K562 (cell line): ENCODE data around the gene ADGRE2. TPM values are rescaled to one million over a fixed set of nuclear protein-coding genes. Genes with fewer than 3 reads are reported as not detected.

Source experiments
- ATAC-seq: fragments of 200-7000 bp; cut with Tn5 transposase; 3 replicates; pipeline ENCODE4 v1.9.1; 2020; ENCODE audit warnings: moderate library complexity
- BruUV-seq: library from RNA; stranded (reverse); fragments of 400-500 nt; replicated peaks from 2 replicates; lab custom pipeline; 2021; lab: Mats Ljungman, UMichigan
- CTCF ChIA-PET: fragments of 300-600 bp; formaldehyde crosslinking; extraction: SDS; loops from one replicate; lab custom pipeline; 2021; ENCODE audit warnings: low intra/inter-chr PET ratio; lab: Yijun Ruan, JAX
- POLR2A ChIA-PET: fragments of 300-600, 350-650 bp; sonication (Branson Sonifier 250); formaldehyde crosslinking; extraction: SDS; loops from one replicate; lab custom pipeline; 2021; ENCODE audit warnings: antibody characterized with exemption, inconsistent platforms; lab: Yijun Ruan, JAX
- DNase-seq, 4 experiments: peaks; one replicate each; pipeline versions ENCODE4 v3.0.0 to v3.0.0-alpha.2; 2011 to 2018; ENCODE audit warnings: low spot score in 3 of 4, mixed read lengths in 3 of 4; ENCODE audit errors: extremely low read depth in 1 of 4
- FAIRE-seq: peaks from 2 replicates; lab custom pipeline; 2011; peaks lifted over from hg19 to GRCh38; lab: Jason Lieb, UNC
- H2AFZ ChIP-seq: 2 replicates; pipeline ENCODE4 v1.6.0; 2011; ENCODE audit warnings: low read depth, low read length, control low read depth, inconsistent platforms
- H3K27ac ChIP-seq: fragments of 200-600 bp; 3 replicates; pipeline ENCODE4 v1.8.0; 2011; ENCODE audit warnings: low read depth, mild to moderate bottlenecking, control low read depth, inconsistent platforms, low read length, moderate library complexity, mixed read lengths; ENCODE audit errors: extremely low read depth
- H3K27me3 ChIP-seq, 2 experiments: fragments of 300-600 bp in 1 of 2; 2 replicates in 1 of 2; 3 replicates in 1 of 2; pipeline versions ENCODE4 v1.6.0 to v1.8.0; 2011; ENCODE audit warnings: inconsistent platforms in 2 of 2, low read length in 2 of 2, mild to moderate bottlenecking in 1 of 2, mixed read lengths in 1 of 2, moderate library complexity in 1 of 2; ENCODE audit not compliant: control insufficient read depth in 2 of 2, insufficient read depth in 2 of 2
- H3K36me3 ChIP-seq: fragments of 300-600 bp; 3 replicates; pipeline ENCODE4 v1.8.0; 2011; ENCODE audit warnings: mild to moderate bottlenecking, low read length, inconsistent platforms; ENCODE audit not compliant: control insufficient read depth, insufficient read depth
- H3K4me1 ChIP-seq, 2 experiments: fragments of 200-600 bp in 1 of 2; replicated peaks in 1 of 2; 2 replicates in 1 of 2; 3 replicates in 1 of 2; pipeline versions ENCODE4 v1.5.1 to v1.8.0; 2011; ENCODE audit warnings: inconsistent platforms in 2 of 2, low read length in 2 of 2, mild to moderate bottlenecking in 1 of 2, mixed read lengths in 1 of 2, moderate library complexity in 1 of 2; ENCODE audit not compliant: control insufficient read depth in 2 of 2, insufficient read depth in 2 of 2
- H3K4me2 ChIP-seq: 2 replicates; pipeline ENCODE4 v1.6.1; 2011; ENCODE audit warnings: low read length, control low read depth, inconsistent platforms, mixed read lengths; ENCODE audit not compliant: insufficient read depth
- H3K4me3 ChIP-seq: fragments of 200-600 bp; sonication (generic), shearing (Covaris generic); 2 replicates; pipeline ENCODE4 v1.5.1; 2016; ENCODE audit warnings: control low read depth, inconsistent platforms
- H3K79me2 ChIP-seq: fragments of 200-600 bp; 3 replicates; pipeline ENCODE4 v1.8.0; 2011; ENCODE audit warnings: low read length, inconsistent platforms; ENCODE audit not compliant: control insufficient read depth, insufficient read depth
- H3K9ac ChIP-seq, 2 experiments: 2 replicates each; pipeline versions ENCODE4 v1.6.0 to v1.6.1; 2011; ENCODE audit warnings: low read depth in 2 of 2, low read length in 2 of 2, control low read depth in 1 of 2, inconsistent platforms in 1 of 2, mild to moderate bottlenecking in 1 of 2, mixed read lengths in 1 of 2; ENCODE audit not compliant: insufficient read depth in 1 of 2
- H3K9me1 ChIP-seq: one replicate; pipeline ENCODE4 v1.6.0; 2011; ENCODE audit warnings: inconsistent platforms, mild to moderate bottlenecking, low read length, moderate library complexity; ENCODE audit not compliant: control insufficient read depth, insufficient read depth
- H3K9me3 ChIP-seq: replicated peaks from 2 replicates; pipeline ENCODE4 v1.5.1; 2011; ENCODE audit warnings: low read depth, low read length, inconsistent platforms; ENCODE audit not compliant: control insufficient read depth, insufficient read depth
- H4K20me1 ChIP-seq: replicated peaks from 2 replicates; pipeline ENCODE4 v1.6.1; 2011; ENCODE audit warnings: low read length, inconsistent platforms, mixed read lengths; ENCODE audit not compliant: control insufficient read depth, insufficient read depth
- CHCHD3 ChIP-seq: fragments of 250-450 bp; sonication (Bioruptor Pico); IDR thresholded peaks from 2 replicates; pipeline ENCODE4 v2.1.2; 2022; ENCODE audit warnings: mild to moderate bottlenecking
- FOXA3 ChIP-seq, 2 experiments: fragments of 450-650 bp in 1 of 2; sonication (generic) in 1 of 2; formaldehyde crosslinking; IDR thresholded peaks in 1 of 2; conservative IDR thresholded peaks in 1 of 2; 2 replicates each; pipeline versions ENCODE4 v1.4.0 to v1.8.0; 2020 to 2022; ENCODE audit warnings: mild to moderate bottlenecking in 2 of 2, missing genetic modification reagents in 1 of 2
- TFE3 ChIP-seq: fragments of 450-650 bp; formaldehyde crosslinking; IDR thresholded peaks from 2 replicates; pipeline ENCODE4 v1.4.0; 2020; ENCODE audit warnings: mild to moderate bottlenecking, mixed read lengths
- WGBS: fragments of 100-300 bp; shearing (Covaris generic); methylation state at CpG from one replicate; pipeline ENCODE4 v1.1.6; 2016; ENCODE audit warnings: low coverage, mixed read lengths; ENCODE audit not compliant: insufficient coverage; ENCODE audit errors: missing lambda C conversion rate; 5-methylcytosine and 5-hydroxymethylcytosine counted together
- in situ Hi-C: fragments of 300-500 bp; cut with MboI; formaldehyde crosslinking; loops from 4 replicates; pipeline ENCODE4 v1.15.0; 2018; ENCODE audit warnings: inconsistent platforms, mixed read lengths
- intact Hi-C: fragments of 100-400 bp; cut with micrococcal nuclease; formaldehyde crosslinking; loops from 2 replicates; pipeline ENCODE4 v1.14.2; 2022
- polyA plus RNA-seq, 8 experiments: library from polyadenylated mRNA; depleted of rRNA in 4 of 8; stranded (reverse) in 5 of 8; unstranded in 3 of 8; fragments of >200 nt; fragmentation: Nextera tagmentation in 2 of 8; fragmentation: Illumina TruSeq in 1 of 8; extraction: Ambion mirVana in 2 of 8; extraction: Trizol in 1 of 8; gene quantifications; 2 replicates each; pipeline versions ENCODE4 v1.2.1 to v1.2.3, GENCODE V29; 2011 to 2014; ENCODE audit warnings: inconsistent platforms in 1 of 8, missing spikeins in 1 of 8
- total RNA-seq, 7 experiments: library from RNA; depleted of rRNA in 6 of 7; stranded (reverse); fragments of >200 nt in 6 of 7; fragmentation: Illumina TruSeq in 2 of 7; extraction: Trizol in 2 of 7; gene quantifications; 2 replicates each; pipeline versions ENCODE4 v1.2.1 to v1.2.3, GENCODE V29; 2011 to 2021; ENCODE audit warnings: low replicate concordance in 1 of 7

The ADGRE2 gene
- total and polyA plus RNA-seq, 9 of the 15 experiments (the other 6 are each of a cell fraction or from before 2014, with no cell fraction given) = 4.3 to 17.3 (median 9.8) TPM

- no peak for ATAC-seq
- H3K79me2 ChIP-seq = peaks cover 18% of the 10 kb centered on the region
- H3K4me1 ChIP-seq = peaks cover 0 to 11% of the 10 kb centered on the region in 2 experiments; a peak in 3 of 5 replicates
- H4K20me1 ChIP-seq = no peaks in the 10 kb centered on the region
- H3K27me3 ChIP-seq = no peaks in the 10 kb centered on the region
- no peak overlapping the region for H3K4me3 ChIP-seq
- H3K36me3 ChIP-seq = peaks cover 63% of the 10 kb centered on the region; the same call in 2 of the 3 replicates
- BruUV-seq = no TSS peak
- H3K9me3 ChIP-seq = no peaks in the 10 kb centered on the region
- no peak overlapping the region for H3K4me2 ChIP-seq
- POLR2A ChIA-PET = interaction anchor here (0.6 kb wide), 1 partner anchor 1420 kb away, joined by 3 read pairs; no protein-coding TSS in a partner anchor
- no peaks in the 10 kb centered on the region for H3K9me1 ChIP-seq
- FAIRE-seq = no peak
- H3K9ac ChIP-seq = no peak overlapping the region
- CTCF ChIA-PET = no interaction called here
- DNase-seq = no peak
- in situ Hi-C loops = no loop called here
- no peak overlapping the region for H3K27ac ChIP-seq
- intact Hi-C loops = no loop called here
- TF ChIP-seq TFE3 (CRISPR knock-in tag) (no peak), FOXA3 (CRISPR knock-in tag; conservative IDR thresholded peaks at IDR 0.05 in 1 of 2, IDR thresholded peaks at IDR 0.05 in 1 of 2) (no peak), CHCHD3 (CRISPR knock-in tag) (no peak)
- 89% methylated on average over 11 of the region's 11 CpGs for WGBS
- no peak overlapping the region for H2AFZ ChIP-seq
Observed at GRCh38 chr19:14770944-14771839, 7.2 kb downstream of the ADGRE2 start.
